Measurements from ENCODE around the gene PPM1J. TPM values are rescaled to one million over a fixed set of nuclear protein-coding genes. Genes with fewer than 3 reads are reported as not detected.

The PPM1J gene
- total and polyA plus RNA-seq, 2 of the 13 experiments (the other 11 are each of a cell fraction or from before 2014, with no cell fraction given) = 0.07 to 0.22 TPM

DNA sequence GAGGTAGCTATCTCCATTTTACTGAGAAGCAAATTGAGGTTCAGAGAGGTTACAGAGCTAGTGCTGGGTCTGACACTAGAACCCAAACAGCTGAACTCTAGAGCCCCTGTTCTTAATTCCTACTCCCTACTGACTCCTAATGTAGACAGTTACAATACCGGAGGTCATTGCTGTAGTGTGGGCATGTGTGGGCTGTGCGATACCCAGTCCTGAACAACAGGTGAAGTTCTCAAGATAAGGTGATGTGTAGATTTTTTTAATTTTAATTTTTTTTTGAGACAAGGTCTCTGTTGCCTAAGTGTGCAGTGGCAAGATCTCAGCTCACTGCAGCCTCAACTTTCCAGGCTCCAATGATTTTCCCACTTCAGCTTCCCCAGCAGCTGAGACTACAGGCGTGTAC, 6.6 kb downstream of the PPM1J start:
- Histone ChIP-seq H3K27me3 (ENCODE audit: control insufficient read depth in 1 of 2, insufficient read depth in 2 of 2, low read length in 2 of 2) (peaks cover 6 to 57% of the 10 kb centered on the region in 2 experiments; a peak in 4 of 5 replicates), H3K27ac (ENCODE audit: extremely low read length, insufficient read depth, low read length) (no peak overlapping the region), H4K20me1 (ENCODE audit: insufficient read depth, low read length) (no peaks in the 10 kb centered on the region), H3K9me3 (ENCODE audit: low read length) (no peaks in the 10 kb centered on the region), H3K4me1 (ENCODE audit: insufficient read depth, low read length) (peaks cover 40% of the 10 kb centered on the region), H3K9ac (ENCODE audit: insufficient read depth, low read depth, low read length) (no peak overlapping the region), H3K4me3 (replicated peaks in 1 of 3; ENCODE audit: insufficient read depth in 1 of 3, low read depth in 2 of 3, low read length in 3 of 3) (no peak overlapping the region), H3K36me3 (replicated peaks in 1 of 2; ENCODE audit: control insufficient read depth in 1 of 2, insufficient read depth in 2 of 2, low read length in 2 of 2) (peaks cover 0 to 3% of the 10 kb centered on the region in 2 experiments; a peak in 1 of 5 replicates), H2AFZ (ENCODE audit: low read length) (no peak overlapping the region), H3K4me2 (ENCODE audit: low read depth, low read length) (no peak overlapping the region), H3K79me2 (ENCODE audit: insufficient read depth, low read length) (peaks cover 22% of the 10 kb centered on the region)
- DNase-seq (ENCODE audit: low spot score) (no peak), ATAC-seq (no peak), FAIRE-seq (no peak)
- no TSS peak for BruUV-seq (replicated peaks)
- intact Hi-C loops (cut with micrococcal nuclease; ENCODE audit: unreplicated experiment) = no loop called here
- CTCF ChIA-PET (ENCODE audit: low intra/inter-chr PET ratio, low total read pairs) = interaction anchor here (2.6 kb wide), 1 partner anchor 34 kb away, joined by 17 read pairs; the partner anchor contains the start of gene MOV10
- POLR2A ChIA-PET = interaction anchor here (1.2 to 3.0 kb wide), 3 partner anchors 11 to 207 kb away, joined by 4 to 40 read pairs (median 26); partner anchors contain the start of gene MOV10
- in situ Hi-C loops (cut with HindIII; ENCODE audit: extremely low pct_ligation_motif_present, low pct_unique_long_range_greater_than_20kb) = loop anchor here (5.0 to 25.0 kb wide), 5 partner anchors 36 to 329 kb away; partner anchors contain the start of genes CAPZA1, MOV10, ST7L and WNT2B
- WGBS (ENCODE audit: low lambda C conversion rate) = 66% methylated on average over 3 of the region's 3 CpGs
- TF ChIP-seq, protein P1, sequence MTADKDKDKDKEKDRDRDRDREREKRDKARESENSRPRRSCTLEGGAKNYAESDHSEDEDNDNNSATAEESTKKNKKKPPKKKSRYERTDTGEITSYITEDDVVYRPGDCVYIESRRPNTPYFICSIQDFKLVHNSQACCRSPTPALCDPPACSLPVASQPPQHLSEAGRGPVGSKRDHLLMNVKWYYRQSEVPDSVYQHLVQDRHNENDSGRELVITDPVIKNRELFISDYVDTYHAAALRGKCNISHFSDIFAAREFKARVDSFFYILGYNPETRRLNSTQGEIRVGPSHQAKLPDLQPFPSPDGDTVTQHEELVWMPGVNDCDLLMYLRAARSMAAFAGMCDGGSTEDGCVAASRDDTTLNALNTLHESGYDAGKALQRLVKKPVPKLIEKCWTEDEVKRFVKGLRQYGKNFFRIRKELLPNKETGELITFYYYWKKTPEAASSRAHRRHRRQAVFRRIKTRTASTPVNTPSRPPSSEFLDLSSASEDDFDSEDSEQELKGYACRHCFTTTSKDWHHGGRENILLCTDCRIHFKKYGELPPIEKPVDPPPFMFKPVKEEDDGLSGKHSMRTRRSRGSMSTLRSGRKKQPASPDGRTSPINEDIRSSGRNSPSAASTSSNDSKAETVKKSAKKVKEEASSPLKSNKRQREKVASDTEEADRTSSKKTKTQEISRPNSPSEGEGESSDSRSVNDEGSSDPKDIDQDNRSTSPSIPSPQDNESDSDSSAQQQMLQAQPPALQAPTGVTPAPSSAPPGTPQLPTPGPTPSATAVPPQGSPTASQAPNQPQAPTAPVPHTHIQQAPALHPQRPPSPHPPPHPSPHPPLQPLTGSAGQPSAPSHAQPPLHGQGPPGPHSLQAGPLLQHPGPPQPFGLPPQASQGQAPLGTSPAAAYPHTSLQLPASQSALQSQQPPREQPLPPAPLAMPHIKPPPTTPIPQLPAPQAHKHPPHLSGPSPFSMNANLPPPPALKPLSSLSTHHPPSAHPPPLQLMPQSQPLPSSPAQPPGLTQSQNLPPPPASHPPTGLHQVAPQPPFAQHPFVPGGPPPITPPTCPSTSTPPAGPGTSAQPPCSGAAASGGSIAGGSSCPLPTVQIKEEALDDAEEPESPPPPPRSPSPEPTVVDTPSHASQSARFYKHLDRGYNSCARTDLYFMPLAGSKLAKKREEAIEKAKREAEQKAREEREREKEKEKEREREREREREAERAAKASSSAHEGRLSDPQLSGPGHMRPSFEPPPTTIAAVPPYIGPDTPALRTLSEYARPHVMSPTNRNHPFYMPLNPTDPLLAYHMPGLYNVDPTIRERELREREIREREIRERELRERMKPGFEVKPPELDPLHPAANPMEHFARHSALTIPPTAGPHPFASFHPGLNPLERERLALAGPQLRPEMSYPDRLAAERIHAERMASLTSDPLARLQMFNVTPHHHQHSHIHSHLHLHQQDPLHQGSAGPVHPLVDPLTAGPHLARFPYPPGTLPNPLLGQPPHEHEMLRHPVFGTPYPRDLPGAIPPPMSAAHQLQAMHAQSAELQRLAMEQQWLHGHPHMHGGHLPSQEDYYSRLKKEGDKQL (CRISPR knock-in tag; IDR thresholded peaks at IDR 0.05; ENCODE audit: low read depth) = no peak
- TF ChIP-seq RBM39 (IDR thresholded peaks at IDR 0.05; ENCODE audit: low read depth, low read length, poor library complexity, severe bottlenecking) = no peak
- TF ChIP-seq LCORL (IDR thresholded peaks at IDR 0.05) = no peak
- no peak for TF ChIP-seq LCORL (CRISPR knock-in tag; IDR thresholded peaks at IDR 0.05)
- no peak for TF ChIP-seq HNRNPK (IDR thresholded peaks at IDR 0.05; ENCODE audit: low read depth, low read length, poor library complexity, severe bottlenecking)
- TF ChIP-seq, protein P2, sequence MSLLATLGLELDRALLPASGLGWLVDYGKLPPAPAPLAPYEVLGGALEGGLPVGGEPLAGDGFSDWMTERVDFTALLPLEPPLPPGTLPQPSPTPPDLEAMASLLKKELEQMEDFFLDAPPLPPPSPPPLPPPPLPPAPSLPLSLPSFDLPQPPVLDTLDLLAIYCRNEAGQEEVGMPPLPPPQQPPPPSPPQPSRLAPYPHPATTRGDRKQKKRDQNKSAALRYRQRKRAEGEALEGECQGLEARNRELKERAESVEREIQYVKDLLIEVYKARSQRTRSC (CRISPR knock-in tag; IDR thresholded peaks at IDR 0.05; ENCODE audit: low read depth) = no peak
- TF ChIP-seq ASH2L (IDR thresholded peaks at IDR 0.05; ENCODE audit: insufficient read length, low read depth, low read length) = no peak
- TF ChIP-seq, protein P3, sequence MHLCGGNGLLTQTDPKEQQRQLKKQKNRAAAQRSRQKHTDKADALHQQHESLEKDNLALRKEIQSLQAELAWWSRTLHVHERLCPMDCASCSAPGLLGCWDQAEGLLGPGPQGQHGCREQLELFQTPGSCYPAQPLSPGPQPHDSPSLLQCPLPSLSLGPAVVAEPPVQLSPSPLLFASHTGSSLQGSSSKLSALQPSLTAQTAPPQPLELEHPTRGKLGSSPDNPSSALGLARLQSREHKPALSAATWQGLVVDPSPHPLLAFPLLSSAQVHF (CRISPR knock-in tag; IDR thresholded peaks at IDR 0.05) = no peak
- TF ChIP-seq, protein P4, sequence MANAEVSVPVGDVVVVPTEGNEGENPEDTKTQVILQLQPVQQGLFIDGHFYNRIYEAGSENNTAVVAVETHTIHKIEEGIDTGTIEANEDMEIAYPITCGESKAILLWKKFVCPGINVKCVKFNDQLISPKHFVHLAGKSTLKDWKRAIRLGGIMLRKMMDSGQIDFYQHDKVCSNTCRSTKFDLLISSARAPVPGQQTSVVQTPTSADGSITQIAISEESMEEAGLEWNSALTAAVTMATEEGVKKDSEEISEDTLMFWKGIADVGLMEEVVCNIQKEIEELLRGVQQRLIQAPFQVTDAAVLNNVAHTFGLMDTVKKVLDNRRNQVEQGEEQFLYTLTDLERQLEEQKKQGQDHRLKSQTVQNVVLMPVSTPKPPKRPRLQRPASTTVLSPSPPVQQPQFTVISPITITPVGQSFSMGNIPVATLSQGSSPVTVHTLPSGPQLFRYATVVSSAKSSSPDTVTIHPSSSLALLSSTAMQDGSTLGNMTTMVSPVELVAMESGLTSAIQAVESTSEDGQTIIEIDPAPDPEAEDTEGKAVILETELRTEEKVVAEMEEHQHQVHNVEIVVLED (CRISPR knock-in tag; IDR thresholded peaks at IDR 0.05; ENCODE audit: borderline replicate concordance) = no peak

All from HepG2 (cell line).